ENCODE measurements around the gene SOX30.

Gene SOX30

DNA sequence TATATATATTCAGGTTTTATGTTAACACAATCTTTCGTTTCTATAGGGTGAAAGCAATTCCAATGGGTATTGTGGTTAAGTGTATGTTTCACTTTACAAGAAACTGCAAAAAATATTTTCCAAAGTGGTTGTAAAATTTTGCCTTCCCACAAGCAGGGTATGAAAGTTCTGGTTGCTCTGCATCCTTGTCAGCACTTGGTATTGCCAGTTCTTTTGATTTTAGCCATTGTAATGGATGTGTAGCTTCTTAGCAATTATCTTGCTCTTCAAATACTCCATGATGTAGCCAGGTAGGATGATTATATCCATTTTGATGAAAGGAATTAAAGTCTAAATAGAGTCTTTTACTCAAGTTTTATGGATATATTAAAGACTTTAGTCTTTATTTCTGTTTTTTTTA, 67.6 kb downstream of the SOX30 start:
- H3K9ac ChIP-seq (ENCODE audit: low read depth, low read length) = no peak overlapping the region
- no peaks in the 10 kb centered on the region for H3K27me3 ChIP-seq (ENCODE audit: insufficient read depth, low read length)
- H3K9me3 ChIP-seq (ENCODE audit: insufficient read depth, low read depth, low read length) = no peaks in the 10 kb centered on the region
- no peak overlapping the region for H3K27ac ChIP-seq (ENCODE audit: low read depth, low read length)
- H3K4me1 ChIP-seq (ENCODE audit: insufficient read depth, low read length) = no peaks in the 10 kb centered on the region
- H3K4me3 ChIP-seq (ENCODE audit: low read length) = no peak overlapping the region
- H3K36me3 ChIP-seq (ENCODE audit: insufficient read depth, low read length) = no peaks in the 10 kb centered on the region
- no CpG with 5 or more reads among the region's 1 CpG for WGBS

DNA sequence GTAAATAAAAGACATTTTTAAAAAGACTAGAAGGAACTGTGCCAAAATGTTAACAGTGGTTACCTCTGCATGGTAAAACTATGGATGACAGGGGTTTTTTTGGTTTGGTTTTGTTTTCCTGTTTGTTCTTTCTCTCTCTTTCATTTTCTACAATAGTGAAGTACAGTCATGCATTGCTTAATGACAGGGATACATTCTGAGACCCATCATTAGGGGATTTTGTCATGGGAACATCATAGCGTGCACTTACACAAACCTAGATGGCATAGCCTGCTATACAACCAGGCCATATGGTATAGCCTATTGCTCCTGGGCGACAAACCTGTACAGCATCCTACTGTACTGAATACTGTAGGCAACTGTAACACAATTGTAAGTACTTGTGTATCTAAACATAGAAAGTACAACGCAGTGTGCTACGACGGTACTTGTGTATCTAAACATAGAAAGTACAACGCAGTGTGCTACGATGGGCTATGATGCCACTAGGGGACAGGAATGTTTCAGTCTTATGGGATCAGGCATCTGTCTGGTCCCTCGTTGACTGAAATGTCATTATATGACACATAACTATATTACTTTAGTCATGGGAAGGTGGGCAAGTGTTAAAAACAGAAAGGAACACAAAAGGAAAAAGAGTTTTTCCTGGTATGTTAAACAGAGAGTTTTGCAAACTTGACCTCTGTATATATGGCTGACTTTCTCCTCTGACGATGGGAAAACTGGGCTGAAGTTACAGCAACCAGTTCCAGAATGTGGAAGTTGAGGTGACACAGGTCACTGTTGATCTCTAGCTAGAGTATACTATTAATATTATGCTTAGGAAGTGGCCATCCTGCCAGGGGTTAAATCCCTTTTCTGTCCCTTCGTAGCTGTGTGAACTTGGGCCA, 69.3 kb downstream of the SOX30 start:
- no peak overlapping the region for H3K27ac ChIP-seq (ENCODE audit: low read depth, low read length)
- H3K9me3 ChIP-seq (ENCODE audit: insufficient read depth, low read depth, low read length) = no peaks in the 10 kb centered on the region
- no peaks in the 10 kb centered on the region for H3K36me3 ChIP-seq (ENCODE audit: insufficient read depth, low read length)
- H3K27me3 ChIP-seq (ENCODE audit: insufficient read depth, low read length) = no peaks in the 10 kb centered on the region
- H3K9ac ChIP-seq (ENCODE audit: low read depth, low read length) = no peak overlapping the region
- H3K4me1 ChIP-seq (ENCODE audit: insufficient read depth, low read length) = peaks cover 4% of the 10 kb centered on the region; the same call in 1 of the 2 replicates
- 93% methylated on average over 10 of the region's 10 CpGs for WGBS
- H3K4me3 ChIP-seq (ENCODE audit: low read length) = no peak overlapping the region

DNA sequence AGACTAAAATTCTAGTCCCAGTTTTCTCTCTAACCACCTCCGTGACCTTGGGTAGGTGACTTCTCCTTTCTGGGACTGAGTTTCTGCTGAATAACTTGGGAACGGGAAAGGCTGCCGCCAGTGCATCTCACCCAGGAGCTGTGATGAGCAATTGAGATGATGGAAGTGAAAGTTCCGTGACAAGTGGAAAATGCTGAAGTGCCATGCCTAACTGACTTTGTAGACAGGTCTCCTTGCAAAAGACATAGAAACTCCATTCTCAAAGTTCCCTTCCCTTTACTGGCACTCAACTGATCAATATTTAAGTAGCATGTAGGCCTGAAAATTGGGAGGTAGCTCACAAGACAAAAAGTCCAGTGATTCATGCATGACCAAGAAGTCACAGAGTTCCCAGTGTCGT, 70.3 kb downstream of the SOX30 start:
- Histone ChIP-seq H3K27ac (ENCODE audit: low read depth, low read length) (no peak overlapping the region), H3K9me3 (ENCODE audit: insufficient read depth, low read depth, low read length) (no peaks in the 10 kb centered on the region), H3K4me1 (ENCODE audit: insufficient read depth, low read length) (peaks cover 10% of the 10 kb centered on the region; the same call in 1 of the 2 replicates), H3K27me3 (ENCODE audit: insufficient read depth, low read length) (no peaks in the 10 kb centered on the region; the same call in 1 of the 2 replicates), H3K36me3 (ENCODE audit: insufficient read depth, low read length) (no peaks in the 10 kb centered on the region), H3K4me3 (ENCODE audit: low read length) (no peak overlapping the region), H3K9ac (ENCODE audit: low read depth, low read length) (no peak overlapping the region)
- 89% methylated on average over 5 of the region's 5 CpGs for WGBS

DNA sequence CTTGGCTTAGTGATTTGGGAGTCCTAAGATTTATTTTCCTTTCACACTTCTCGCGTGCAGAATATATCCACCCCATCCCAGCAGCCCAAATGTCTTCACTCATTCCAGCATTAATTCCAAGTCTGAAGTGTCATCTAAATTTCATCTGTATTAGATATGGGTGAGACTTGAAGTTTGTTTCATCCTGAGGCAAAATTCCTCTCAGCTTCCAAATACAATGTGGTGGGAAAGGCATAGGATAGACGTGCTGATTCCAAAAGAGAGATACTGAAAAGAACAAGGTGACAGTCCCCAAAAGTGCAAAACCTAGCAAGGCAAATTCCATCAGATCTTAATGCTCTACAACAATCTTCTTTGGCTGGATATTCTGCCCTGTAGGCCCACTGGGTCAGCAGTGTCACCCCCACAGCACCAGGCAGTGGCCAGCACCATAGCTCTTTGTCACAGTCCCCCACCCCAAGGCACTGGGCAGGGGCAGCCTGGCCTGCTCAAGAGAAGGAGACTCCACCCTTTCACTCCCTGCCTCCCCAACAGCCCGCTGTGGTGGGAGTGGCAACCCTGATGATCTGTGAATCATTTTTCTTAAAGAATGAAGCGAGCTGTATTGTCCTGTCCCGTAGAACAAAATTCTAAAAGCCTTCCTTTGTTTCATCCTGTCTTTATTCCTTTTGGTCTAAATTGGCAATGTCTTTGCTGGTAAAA, 74.0 kb downstream of the SOX30 start:
- peaks cover 18% of the 10 kb centered on the region; the same call in 1 of the 2 replicates for H3K4me1 ChIP-seq (ENCODE audit: insufficient read depth, low read length)
- no peak overlapping the region for H3K9ac ChIP-seq (ENCODE audit: low read depth, low read length)

DNA sequence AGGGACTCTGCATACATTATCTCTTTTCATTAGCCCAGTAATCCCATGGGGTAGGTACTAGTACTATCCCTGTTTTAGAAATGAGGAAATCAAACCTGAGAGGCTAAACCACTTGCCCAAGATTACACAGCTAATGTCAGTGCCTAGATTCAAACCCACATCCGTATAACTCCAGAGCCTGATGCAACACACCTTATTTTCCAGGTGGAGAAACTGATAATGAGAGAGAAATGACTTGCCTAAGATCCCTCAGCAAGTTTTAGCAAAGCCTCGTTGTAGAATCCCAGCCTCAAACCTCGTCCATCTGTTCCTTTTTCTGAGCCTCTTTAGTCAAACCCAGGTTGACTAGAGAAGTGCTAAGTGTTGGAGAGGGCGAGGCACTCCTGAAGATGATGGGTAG, 75.6 kb downstream of the SOX30 start:
- WGBS = 76% methylated on average over 3 of the region's 4 CpGs
- no peak overlapping the region for H3K27ac ChIP-seq (ENCODE audit: low read depth, low read length)
- H3K4me1 ChIP-seq (ENCODE audit: insufficient read depth, low read length) = peaks cover 20% of the 10 kb centered on the region; the same call in 1 of the 2 replicates
- H3K36me3 ChIP-seq (ENCODE audit: insufficient read depth, low read length) = no peaks in the 10 kb centered on the region
- H3K27me3 ChIP-seq (ENCODE audit: insufficient read depth, low read length) = peaks cover 17% of the 10 kb centered on the region
- no peaks in the 10 kb centered on the region for H3K9me3 ChIP-seq (ENCODE audit: insufficient read depth, low read depth, low read length)
- H3K4me3 ChIP-seq (ENCODE audit: low read length) = peak overlapping the region; percentile 86; the same call in 1 of the 2 replicates
- H3K9ac ChIP-seq (ENCODE audit: low read depth, low read length) = no peak overlapping the region; the same call in 1 of the 2 replicates

More for the DNA sequence above, 74.0 kb downstream of the SOX30 start:
- peaks cover 17% of the 10 kb centered on the region for H3K27me3 ChIP-seq (ENCODE audit: insufficient read depth, low read length)
- H3K27ac ChIP-seq (ENCODE audit: low read depth, low read length) = no peak overlapping the region
- 80% methylated on average over 6 of the region's 6 CpGs for WGBS
- H3K36me3 ChIP-seq (ENCODE audit: insufficient read depth, low read length) = no peaks in the 10 kb centered on the region
- H3K4me3 ChIP-seq (ENCODE audit: low read length) = no peak overlapping the region
- no peaks in the 10 kb centered on the region for H3K9me3 ChIP-seq (ENCODE audit: insufficient read depth, low read depth, low read length)
